Embryonic facial prominence (tissue), 1 donor: ENCODE results near the gene SAE1.
"Not testable (repeated sequence)": the region's sequence is repeated elsewhere in the genome, so short reads cannot be mapped to it uniquely, and the experiment has no call there.

Experiments
- DNase-seq: peaks from one replicate; pipeline ENCODE4 v3.0.0-alpha.2; 2016; ENCODE audit errors: extremely low spot score

Gene SAE1

DNA sequence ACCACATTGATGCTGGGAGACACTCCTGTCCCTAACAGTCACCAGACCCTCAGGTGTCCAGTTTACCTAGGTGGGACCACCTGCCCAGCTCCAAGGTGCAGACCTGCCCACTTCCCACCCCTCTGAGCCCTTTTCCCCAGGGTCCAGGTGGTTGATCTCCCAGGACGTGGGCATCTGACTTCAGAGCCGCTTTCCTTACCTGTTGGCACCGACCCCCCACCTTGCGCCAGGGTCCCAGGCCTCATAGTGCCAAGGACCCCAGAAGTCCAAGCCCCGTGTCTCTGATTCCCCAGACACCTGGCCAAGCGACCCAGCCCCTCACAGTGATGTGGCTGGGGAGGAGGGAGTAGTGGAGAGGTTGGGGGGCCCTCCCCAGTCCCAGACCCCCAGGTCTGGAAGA is 109.9 kb downstream of the SAE1 start:
- DNase-seq, result no peak

DNA sequence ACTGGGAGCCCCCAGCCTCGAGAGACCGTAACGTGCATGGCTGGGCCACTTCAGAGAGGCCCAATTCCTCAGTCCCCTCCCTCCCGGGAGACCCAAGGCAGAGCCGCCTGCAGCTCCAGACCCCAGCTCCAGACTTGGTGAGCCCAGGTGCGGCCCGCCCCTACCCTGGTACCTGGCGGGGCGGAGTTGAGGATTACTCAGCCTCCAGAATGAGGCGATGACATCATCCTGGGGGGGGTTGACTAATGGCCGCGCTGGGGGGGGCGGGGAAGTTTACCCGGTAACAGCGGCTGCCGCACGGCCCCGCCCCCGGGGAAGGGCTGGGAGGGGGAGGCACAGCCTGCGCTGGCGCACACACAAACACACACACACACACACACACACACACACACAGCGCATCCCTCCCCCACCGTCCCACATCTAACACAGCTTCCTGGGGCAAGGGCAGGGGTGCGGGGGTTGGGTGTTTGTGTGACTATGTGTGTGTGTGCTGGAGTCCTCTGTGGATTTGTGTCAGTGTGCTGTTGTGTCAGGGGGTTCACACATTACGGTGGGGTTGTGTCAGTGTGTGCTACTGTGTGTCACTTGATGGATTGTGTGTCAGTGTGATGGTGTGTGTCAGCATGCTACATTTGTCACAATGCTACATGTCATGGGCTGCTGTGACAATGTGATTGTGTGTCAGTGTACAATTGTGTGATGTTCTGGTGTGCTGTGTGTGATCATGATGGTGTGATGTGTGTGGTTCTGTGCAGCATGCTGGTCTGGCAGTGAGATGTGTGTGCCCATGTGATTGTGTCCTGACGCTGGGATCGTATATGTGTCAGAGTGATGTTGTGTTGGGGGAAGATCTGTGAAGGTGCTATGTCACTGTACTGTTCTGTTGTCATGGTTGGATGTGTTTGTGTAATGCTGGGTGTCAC is 110.6 kb downstream of the SAE1 start:
- no peak for DNase-seq

DNA sequence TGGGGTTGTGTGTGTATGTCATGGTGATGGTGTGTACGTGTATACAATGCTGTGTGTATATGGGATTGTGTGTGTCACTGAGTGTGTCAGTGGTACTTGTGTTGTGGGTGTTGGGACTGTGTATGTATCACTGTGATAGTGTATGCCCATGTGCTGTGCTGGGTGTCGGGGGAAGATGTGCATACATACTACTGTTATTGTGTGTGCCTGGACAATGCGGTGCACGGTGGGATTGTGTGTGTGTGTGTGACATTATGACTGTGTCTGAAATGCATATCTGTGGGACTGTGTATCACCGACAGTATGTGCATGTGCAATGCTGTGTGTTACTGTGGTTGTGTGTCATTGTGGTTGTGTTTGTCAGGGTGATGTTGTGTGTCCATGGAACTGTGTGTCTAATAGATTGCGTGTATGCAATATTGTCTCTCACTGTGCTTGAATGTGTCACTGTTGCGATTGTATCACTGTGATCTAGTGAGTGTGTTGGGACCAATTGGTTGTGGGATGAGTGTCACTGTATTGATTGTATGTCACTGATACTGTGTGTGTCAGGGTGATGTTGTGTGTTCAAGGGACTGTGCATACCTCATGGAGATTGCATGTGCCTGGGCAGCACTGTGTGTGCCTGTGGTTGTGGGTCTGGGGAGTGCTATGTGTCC is 111.4 kb downstream of the SAE1 start:
- no peak for DNase-seq

- DNase-seq, result no peak
Measured at GRCh38 chr19:47243364-47243775, 112.7 kb downstream of the SAE1 start.

GRCh38 chr19:47243776-47244547 is 113.3 kb downstream of the SAE1 start:
- peak; percentile 81 for DNase-seq

DNA sequence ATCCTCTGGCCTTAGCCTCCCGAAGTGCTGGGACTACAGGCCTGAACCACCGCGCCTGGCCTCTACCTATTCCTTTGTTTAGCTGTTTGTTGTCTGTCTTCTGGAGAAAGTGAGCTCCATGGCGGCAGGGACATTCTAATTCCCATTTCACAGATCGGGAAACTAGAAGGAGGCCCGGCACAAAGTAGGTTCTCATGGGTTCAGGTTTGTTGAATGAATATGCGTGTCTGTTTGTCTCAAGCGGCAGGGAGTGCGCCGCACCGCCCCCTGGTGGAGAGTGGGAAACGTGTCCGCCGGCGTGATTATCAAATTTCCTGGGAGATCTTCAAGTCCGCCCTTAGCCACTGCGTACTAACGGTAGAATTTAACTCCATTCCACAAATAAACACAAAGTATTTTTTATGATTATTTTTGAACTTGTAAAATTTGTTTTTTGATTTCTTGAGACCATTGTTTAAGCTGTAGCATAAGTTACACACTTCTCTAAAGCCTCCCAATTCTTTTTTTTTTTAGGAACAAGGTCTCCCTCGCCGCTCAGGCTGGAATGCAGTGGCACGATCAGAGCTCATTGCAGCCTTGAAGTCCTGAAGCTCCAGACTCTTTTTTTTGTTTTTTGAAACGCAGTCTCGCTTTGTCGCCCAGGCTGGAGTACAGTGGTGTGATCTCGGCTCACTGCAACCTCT is 116.8 kb downstream of the SAE1 start:
- DNase-seq, result no peak

GRCh38 chr19:47253016-47253415 is 122.4 kb downstream of the SAE1 start:
- DNase-seq, result not testable (repeated sequence)

- no peak for DNase-seq
Measured at GRCh38 chr19:47253467-47253881, 122.8 kb downstream of the SAE1 start.

DNA sequence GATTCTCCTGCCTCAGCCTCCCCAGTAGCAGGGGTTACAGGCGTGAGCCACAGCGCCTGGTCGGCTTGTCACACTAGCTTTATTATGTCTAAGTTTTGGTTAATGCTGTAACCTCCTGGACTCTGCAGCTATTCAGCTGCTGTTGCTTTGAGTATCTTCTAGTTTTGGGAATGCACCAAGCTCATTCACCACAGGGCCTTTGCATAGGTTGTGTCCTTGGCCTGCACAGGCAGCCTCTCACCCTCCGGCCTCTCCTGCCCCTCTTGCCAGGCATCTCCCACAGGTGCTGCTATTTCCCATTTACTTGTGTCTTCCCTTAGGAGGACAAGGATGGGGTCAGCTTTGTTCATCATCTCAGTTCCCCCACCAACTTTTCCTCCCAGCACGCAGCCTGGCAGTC is 123.3 kb downstream of the SAE1 start:
- DNase-seq, result no peak

DNA sequence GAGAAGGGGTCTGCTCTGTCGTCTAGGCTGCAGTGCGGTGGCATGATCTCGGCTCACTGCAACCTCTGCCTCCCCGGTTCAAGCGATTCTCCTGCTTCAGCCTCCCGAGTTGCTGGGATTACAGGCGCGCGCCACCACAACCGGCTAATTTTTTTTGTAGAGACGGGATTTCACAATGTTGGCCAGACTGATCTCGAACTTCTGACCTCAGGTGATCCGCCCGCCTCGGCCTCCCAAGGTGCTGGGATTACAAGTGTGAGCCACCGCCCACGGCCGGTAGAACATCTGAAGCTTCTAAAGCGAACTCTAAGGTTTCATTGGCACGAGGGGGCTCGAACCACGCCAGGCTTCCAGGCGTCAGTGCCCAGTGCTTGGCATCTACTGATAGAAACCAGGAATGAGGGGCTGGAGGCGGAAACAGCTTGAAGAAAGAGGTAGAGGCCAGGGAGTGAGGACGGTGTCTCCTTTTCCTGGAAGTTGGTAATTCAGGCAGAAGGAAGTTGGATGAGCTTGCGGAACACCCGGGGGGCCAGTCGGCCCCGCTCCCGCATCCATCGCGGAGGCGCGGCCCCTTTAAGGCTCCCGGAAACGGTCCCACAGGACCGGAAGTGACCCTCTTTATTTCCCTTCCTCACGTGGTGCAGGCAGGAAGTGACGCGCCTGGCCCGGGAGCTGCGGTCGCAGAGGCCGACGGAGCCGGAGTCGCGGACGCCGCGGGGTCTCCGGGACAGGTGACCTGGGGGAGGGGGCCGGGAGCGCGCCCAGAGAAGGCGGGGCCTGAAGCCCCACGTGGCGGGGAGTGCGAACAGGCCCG is 125.5 kb downstream of the SAE1 start, which contains the start of gene CCDC9:
CCDC9 (plus strand) TSS at position 647 of the 814 bp plus-strand sequence. CDS start 1,876 bp downstream, outside the sequence.
- peak; percentile 95 for DNase-seq

DNA sequence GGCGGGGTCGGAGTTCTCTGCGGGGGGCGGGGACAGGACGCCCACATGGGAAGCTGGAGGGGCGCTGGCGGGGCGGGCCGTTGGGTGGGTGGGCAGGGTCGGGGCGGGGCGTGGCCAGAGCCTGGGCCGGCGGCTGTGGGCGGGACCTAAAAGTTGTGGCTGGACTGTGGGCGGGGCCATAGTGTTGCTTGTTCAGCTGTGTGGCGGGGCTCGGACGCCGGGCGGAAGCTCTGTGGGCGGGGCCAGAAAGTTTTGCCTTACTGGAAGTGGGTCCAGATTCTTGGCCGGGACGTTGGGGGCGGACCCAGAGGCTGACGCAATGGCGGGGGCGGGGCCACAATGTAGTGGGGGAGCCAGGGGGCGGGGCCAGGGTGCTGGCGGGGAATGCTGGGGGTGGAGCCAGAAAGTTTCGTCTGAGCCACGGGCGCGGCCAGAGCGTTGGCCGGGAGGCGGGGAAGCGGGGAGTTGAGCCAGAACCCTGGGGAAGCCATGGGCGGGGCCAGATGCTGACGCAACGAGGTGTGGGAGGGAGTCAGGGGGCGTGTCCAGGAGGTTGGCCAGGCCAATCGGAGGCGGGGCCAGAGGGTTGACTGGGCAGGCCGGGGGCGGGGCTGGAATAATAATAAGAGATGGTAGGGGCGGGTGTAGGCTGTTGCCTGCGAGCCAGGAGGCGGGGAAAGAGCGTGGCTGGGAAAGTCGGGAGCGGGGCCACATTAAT is 126.2 kb downstream of the SAE1 start:
- peak; percentile 99 for DNase-seq

- no peak for DNase-seq
Measured at GRCh38 chr19:47257411-47258169, 127.0 kb downstream of the SAE1 start.

DNA sequence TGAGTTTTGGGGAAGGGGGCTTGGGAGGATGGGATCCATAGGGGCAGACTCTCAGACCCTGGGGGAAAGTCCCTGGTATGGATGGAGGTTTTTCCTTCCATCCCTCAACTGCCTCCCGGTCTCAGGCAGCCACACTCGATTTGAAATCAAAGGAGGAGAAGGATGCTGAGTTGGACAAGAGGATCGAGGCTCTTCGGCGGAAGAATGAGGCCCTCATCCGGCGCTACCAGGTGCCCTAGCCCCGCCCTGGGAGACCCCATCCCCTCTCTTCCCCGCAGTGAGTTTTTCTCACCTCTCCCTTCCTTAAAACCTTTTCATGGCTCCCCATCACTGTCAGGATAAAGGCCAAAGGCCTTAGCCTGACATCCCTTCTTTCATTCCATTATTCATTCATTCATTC is 127.8 kb downstream of the SAE1 start:
- DNase-seq, result no peak

DNA sequence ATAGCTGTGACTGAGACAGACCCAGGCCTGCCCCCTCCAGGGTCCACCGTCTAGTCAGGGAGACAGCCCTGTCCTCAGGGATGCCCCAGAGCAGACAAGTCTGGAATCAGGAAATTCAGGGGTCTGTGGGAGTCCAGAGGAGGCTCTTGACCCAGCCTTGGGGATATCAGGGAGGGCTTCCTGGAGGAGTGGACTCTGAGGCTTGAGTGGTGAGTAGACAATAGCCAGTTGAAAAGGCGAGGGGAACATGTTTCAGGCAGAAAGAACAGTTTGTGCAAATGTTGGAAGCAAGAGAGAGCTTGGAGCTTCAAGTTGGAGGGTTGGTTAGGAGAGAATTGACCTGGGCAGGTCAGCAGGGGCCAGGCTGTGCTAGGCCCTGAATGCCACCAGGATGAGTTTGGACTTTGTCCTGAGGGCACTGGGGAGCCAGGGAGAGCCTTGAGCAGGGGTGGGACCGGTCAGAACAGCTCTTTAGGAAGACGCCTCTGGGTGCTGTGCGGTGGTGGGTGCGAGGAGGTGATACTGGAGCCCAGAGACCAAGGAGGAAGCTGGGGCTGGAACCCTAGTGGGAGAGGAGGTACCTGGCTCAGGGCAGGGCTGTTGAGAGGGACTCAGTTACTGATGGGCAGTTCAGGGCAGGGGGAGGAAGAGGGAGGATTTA is 128.4 kb downstream of the SAE1 start:
- no peak for DNase-seq
